Adrenal gland (tissue), 12 donors: ENCODE data around the gene HLX. TPM values are rescaled to one million over a fixed set of nuclear protein-coding genes. Genes with fewer than 3 reads are reported as not detected.

Experiments
- DNase-seq, 7 donors: peaks; one replicate each; pipeline ENCODE4 v3.0.0-alpha.2; 2019 to 2020
- H3K27ac ChIP-seq, 5 donors: fragments of 200-600 bp; sonication (generic) in 4 of 5; 1 replicate in 3 of 5; 2 replicates in 2 of 5; pipeline versions ENCODE4 v1.5.1 to v1.8.0; 2016 to 2020; ENCODE audit warnings: mild to moderate bottlenecking in 1 of 5
- H3K27me3 ChIP-seq: fragments of 200-600 bp; 2 replicates; pipeline ENCODE4 v1.8.0; 2021
- H3K36me3 ChIP-seq, 2 donors: fragments of 200-600 bp; replicated peaks in 1 of 2; 1 replicate in 1 of 2; 2 replicates in 1 of 2; pipeline versions ENCODE4 v1.5.1 to v1.8.0; 2018 to 2022
- H3K4me1 ChIP-seq, 2 donors: fragments of 200-600 bp; replicated peaks in 1 of 2; 1 replicate in 1 of 2; 2 replicates in 1 of 2; pipeline versions ENCODE4 v1.5.1 to v1.8.0; 2018 to 2021
- H3K4me3 ChIP-seq, 4 donors: fragments of 200-600 bp; sonication (generic) in 3 of 4; one replicate each; pipeline ENCODE4 v1.5.1; 2016 to 2018
- H3K9me3 ChIP-seq, 3 donors: fragments of 200-600 bp; sonication (generic) in 1 of 3; replicated peaks in 1 of 3; 1 replicate in 2 of 3; 2 replicates in 1 of 3; pipeline versions ENCODE4 v1.5.1 to v1.8.0; 2016 to 2021
- CTCF ChIP-seq, 6 experiments: fragments of 450-650 bp in 4 of 6; fragments of 200-600 bp in 2 of 6; sonication (generic) in 1 of 6; IDR thresholded peaks; 1 replicate in 5 of 6; 2 replicates in 1 of 6; pipeline versions ENCODE4 v1.5.1 to v1.8.0; 2016 to 2021; ENCODE audit warnings: antibody characterized with exemption in 6 of 6, mild to moderate bottlenecking in 2 of 6, moderate library complexity in 1 of 6
- POLR2A ChIP-seq, 2 donors: fragments of 450-650 bp; IDR thresholded peaks; one replicate each; pipeline ENCODE4 v1.6.1; 2017; ENCODE audit warnings: antibody characterized with exemption in 2 of 2, mild to moderate bottlenecking in 2 of 2, moderate library complexity in 1 of 2
- WGBS, 4 donors: extraction: QIAGEN DNeasy Blood & Tissue Kit in 2 of 4; methylation state at CpG; one replicate each; pipeline versions ENCODE4 v1.1.5 to v1.1.7; 2013 to 2017; 5-methylcytosine and 5-hydroxymethylcytosine counted together
- intact Hi-C, 2 donors: fragments of 100-400 bp; cut with DNase I; formaldehyde crosslinking; loops; one replicate each; pipeline versions ENCODE4 v1.14.1 to v1.15.0; 2022 to 2023
- polyA plus RNA-seq, 3 donors: library from polyadenylated mRNA; stranded (reverse); fragments of 200-250 nt in 2 of 3; fragments of 350-450 nt in 1 of 3; fragmentation: Illumina TruSeq in 1 of 3; extraction: RNeasy Lipid Tissue Mini Kit (QIAGEN cat#74804) in 1 of 3; gene quantifications; one replicate each; pipeline ENCODE4 v1.2.3, GENCODE V29; 2013 to 2014
- total RNA-seq, 9 donors: library from RNA; depleted of rRNA in 4 of 9; stranded (reverse); fragments of >200 nt in 4 of 9; fragments of 120-200 nt in 1 of 9; fragmentation: NEBNext Ultra II Directional in 1 of 9; extraction: Animal tissue kit (Norgen Biotek cat#: 25700) in 1 of 9; gene quantifications; one replicate each; pipeline versions ENCODE4 v1.1.0 to v1.2.4, GENCODE V29; 2013 to 2023
- donor health status: healthy with polysubstance abuse.
- donor health status: Bipolar disorder and iron deficiency.
- donor health status: DM: yes; HTN: yes; CAD: no.
- donor health status: DM: no; HTN: no; CAD: no.
- donor health status: DM: no; HTN: no; CAD: no.
- donor health status: DM: yes; HTN: yes; CAD: no.

The HLX gene
- total and polyA plus RNA-seq, 12 donors, result 0.81 to 13.8 (median 7.0) TPM

- TF ChIP-seq POLR2A (IDR thresholded peaks at IDR 0.05) (no peak), CTCF (IDR thresholded peaks at IDR 0.05) (no peak)
- no peak for DNase-seq
- Histone ChIP-seq H3K27ac (no peak overlapping the region), H3K27me3 (no peaks in the 10 kb centered on the region), H3K36me3 (no peaks in the 10 kb centered on the region), H3K9me3 (no peaks in the 10 kb centered on the region), H3K4me3 (no peak overlapping the region), H3K4me1 (no peaks in the 10 kb centered on the region)
- 88 to 96% (median 91%) methylated on average over 2 of the region's 2 CpGs for WGBS, 4 donors
- intact Hi-C loops, result no loop called here
Measured at GRCh38 chr1:220925707-220926106, 46.5 kb downstream of the HLX start.

- no peaks in the 10 kb centered on the region for H3K4me1 ChIP-seq
- H3K9me3 ChIP-seq, result no peaks in the 10 kb centered on the region
- DNase-seq, result no peak
- no peaks in the 10 kb centered on the region for H3K27me3 ChIP-seq
- WGBS, 4 donors, result 40 to 60% (median 54%) methylated on average over 4 of the region's 4 CpGs
- H3K4me3 ChIP-seq, result no peak overlapping the region
- TF ChIP-seq CTCF (IDR thresholded peaks at IDR 0.05) (no peak), POLR2A (IDR thresholded peaks at IDR 0.05) (no peak)
- no peaks in the 10 kb centered on the region for H3K36me3 ChIP-seq
- intact Hi-C loops, result no loop called here
- no peak overlapping the region for H3K27ac ChIP-seq
Measured at GRCh38 chr1:220926146-220926545, 46.9 kb downstream of the HLX start.

- H3K36me3 ChIP-seq, result no peaks in the 10 kb centered on the region
- intact Hi-C loops, result no loop called here
- H3K4me1 ChIP-seq, result no peaks in the 10 kb centered on the region
- H3K4me3 ChIP-seq, result no peak overlapping the region
- 46 to 57% (median 53%) methylated on average over 4 to 6 of the region's 6 CpGs for WGBS, 4 donors
- H3K9me3 ChIP-seq, result no peaks in the 10 kb centered on the region
- no peak overlapping the region for H3K27ac ChIP-seq
- H3K27me3 ChIP-seq, result no peaks in the 10 kb centered on the region
- TF ChIP-seq POLR2A (IDR thresholded peaks at IDR 0.05) (no peak), CTCF (IDR thresholded peaks at IDR 0.05) (no peak)
- no peak for DNase-seq
Measured at GRCh38 chr1:220927442-220927841, 48.2 kb downstream of the HLX start.

- Histone ChIP-seq H3K27me3 (no peaks in the 10 kb centered on the region), H3K27ac (no peak overlapping the region), H3K36me3 (no peaks in the 10 kb centered on the region), H3K4me3 (no peak overlapping the region), H3K9me3 (no peaks in the 10 kb centered on the region), H3K4me1 (no peaks in the 10 kb centered on the region)
- 62 to 87% (median 75%) methylated on average over 1 of the region's 1 CpG for WGBS, 4 donors
- intact Hi-C loops, result no loop called here
- no peak for DNase-seq
- TF ChIP-seq POLR2A (IDR thresholded peaks at IDR 0.05) (no peak), CTCF (IDR thresholded peaks at IDR 0.05) (no peak)
Measured at GRCh38 chr1:220928320-220928719, 49.1 kb downstream of the HLX start.
